ENCODE measurements around the gene PKD1. TPM values are rescaled to one million over a fixed set of nuclear protein-coding genes. Genes with fewer than 3 reads are reported as not detected.

PKD1 gene
- total RNA-seq, 2 donors from 2014 or later = 205 to 349 TPM

DNA sequence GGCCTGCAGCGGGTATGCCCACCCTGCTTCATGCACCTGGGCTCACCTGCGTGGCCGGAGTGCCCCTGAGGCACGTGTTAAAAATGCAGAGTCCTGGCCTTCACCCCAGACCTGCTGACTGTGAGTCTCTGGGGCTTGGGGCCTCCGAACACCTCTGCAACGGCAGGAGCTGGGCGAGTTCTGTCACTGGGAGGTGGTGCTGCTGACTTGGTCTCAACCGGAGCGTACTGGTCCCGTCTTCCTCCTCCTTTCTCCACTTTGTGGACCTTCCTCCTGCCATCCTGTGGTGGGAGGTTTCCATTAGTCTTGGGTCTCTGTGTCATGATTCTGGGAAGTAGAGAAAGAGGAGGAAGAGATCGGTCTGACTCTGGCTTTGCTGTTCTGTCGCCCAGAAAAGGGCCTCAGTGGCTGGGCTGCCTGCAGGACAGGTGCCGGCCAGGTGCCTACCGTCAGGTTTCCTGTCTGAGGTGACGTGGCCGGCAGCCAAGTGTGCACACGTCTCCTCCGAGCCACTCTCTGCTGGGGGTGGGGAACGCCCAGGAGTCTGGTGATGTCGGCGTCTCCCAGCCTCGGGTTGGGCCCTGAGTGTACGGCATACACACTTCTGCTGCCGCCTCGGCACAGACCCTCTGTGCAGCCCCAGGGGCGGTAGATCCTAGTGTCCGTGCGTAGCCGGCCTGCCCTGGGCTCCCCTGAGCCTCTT is 81.0 kb downstream of the PKD1 start:
- no peaks in the 10 kb centered on the region for H3K9me3 ChIP-seq
- peaks cover 0 to under 1% of the 10 kb centered on the region in 2 donors for H3K36me3 ChIP-seq
- no peak for DNase-seq (ENCODE audit: low spot score)
- 72% methylated on average over 21 of the region's 29 CpGs for WGBS
- no peaks in the 10 kb centered on the region for H3K27me3 ChIP-seq (replicated peaks; ENCODE audit: insufficient read depth)
- H3K27ac ChIP-seq = no peak overlapping the region
- TF ChIP-seq POLR2A (IDR thresholded peaks at IDR 0.05) (no peak), POLR2AphosphoS5 (IDR thresholded peaks at IDR 0.05) (no peak)
- TF ChIP-seq, protein P1, sequence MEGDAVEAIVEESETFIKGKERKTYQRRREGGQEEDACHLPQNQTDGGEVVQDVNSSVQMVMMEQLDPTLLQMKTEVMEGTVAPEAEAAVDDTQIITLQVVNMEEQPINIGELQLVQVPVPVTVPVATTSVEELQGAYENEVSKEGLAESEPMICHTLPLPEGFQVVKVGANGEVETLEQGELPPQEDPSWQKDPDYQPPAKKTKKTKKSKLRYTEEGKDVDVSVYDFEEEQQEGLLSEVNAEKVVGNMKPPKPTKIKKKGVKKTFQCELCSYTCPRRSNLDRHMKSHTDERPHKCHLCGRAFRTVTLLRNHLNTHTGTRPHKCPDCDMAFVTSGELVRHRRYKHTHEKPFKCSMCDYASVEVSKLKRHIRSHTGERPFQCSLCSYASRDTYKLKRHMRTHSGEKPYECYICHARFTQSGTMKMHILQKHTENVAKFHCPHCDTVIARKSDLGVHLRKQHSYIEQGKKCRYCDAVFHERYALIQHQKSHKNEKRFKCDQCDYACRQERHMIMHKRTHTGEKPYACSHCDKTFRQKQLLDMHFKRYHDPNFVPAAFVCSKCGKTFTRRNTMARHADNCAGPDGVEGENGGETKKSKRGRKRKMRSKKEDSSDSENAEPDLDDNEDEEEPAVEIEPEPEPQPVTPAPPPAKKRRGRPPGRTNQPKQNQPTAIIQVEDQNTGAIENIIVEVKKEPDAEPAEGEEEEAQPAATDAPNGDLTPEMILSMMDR (IDR thresholded peaks at IDR 0.05) = no peak
- H3K4me3 ChIP-seq = no peak overlapping the region
- no peaks in the 10 kb centered on the region for H3K4me1 ChIP-seq (replicated peaks)
- intact Hi-C loops (cut with DNase I) = no loop called here

DNA sequence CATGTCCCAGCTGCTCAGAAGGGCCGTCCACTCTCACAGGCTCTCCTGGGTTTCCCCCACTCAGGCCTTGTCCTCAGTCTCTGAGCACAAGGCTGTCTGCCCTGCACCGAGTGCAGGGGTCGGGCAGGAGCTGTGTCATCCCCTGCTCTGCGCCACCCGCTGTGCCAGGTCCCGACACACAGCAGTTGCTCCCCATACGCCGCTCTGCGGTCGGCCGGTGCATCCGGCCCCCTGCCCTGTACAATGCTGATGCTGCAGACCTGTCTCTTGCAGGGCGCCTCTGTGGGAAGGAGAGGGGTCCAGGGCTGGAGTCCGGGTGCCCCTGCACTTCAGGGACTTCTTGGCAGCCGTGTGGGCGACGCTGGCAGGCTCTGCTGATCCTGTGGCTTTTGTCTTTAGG is 81.8 kb downstream of the PKD1 start:
- H3K27ac ChIP-seq = no peak overlapping the region
- DNase-seq (ENCODE audit: low spot score) = no peak

DNA sequence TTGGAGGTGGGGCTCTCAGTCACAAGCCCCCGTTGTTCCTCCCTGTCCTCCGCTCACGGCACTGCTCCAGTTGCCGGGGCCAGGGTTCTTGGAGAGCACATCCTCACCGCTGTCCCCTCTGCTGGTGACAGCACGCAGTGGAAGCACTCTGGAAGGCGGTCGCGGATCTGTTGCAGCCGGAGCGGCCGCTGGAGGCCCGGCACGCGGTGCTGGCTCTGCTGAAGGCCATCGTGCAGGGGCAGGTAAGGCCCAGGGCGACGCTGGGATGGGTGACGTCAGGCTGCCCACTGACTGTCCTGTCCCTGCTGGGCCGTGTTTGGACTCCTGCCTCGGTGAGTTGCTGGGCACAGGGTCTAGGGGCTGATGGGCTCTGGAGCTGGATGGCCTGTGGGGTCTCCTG is 82.5 kb downstream of the PKD1 start:
- intact Hi-C loops (cut with DNase I) = no loop called here
- Histone ChIP-seq H3K4me3 (no peak overlapping the region), H3K4me1 (replicated peaks) (peaks cover 6% of the 10 kb centered on the region), H3K9me3 (no peaks in the 10 kb centered on the region), H3K27me3 (replicated peaks; ENCODE audit: insufficient read depth) (no peaks in the 10 kb centered on the region), H3K27ac (no peak overlapping the region), H3K36me3 (no peaks in the 10 kb centered on the region)
- TF ChIP-seq POLR2AphosphoS5 (IDR thresholded peaks at IDR 0.05) = no peak
- TF ChIP-seq POLR2A (IDR thresholded peaks at IDR 0.05) = no peak
- TF ChIP-seq, protein P1 (IDR thresholded peaks at IDR 0.05) = no peak
- DNase-seq (ENCODE audit: low spot score) = no peak
- WGBS = 86% methylated on average over 8 of the region's 21 CpGs

More for the DNA sequence above, 81.8 kb downstream of the PKD1 start:
- intact Hi-C loops (cut with DNase I) = no loop called here
- TF ChIP-seq, protein P1 (IDR thresholded peaks at IDR 0.05) = no peak
- no peak for TF ChIP-seq POLR2AphosphoS5 (IDR thresholded peaks at IDR 0.05)
- no peak for TF ChIP-seq POLR2A (IDR thresholded peaks at IDR 0.05)
- Histone ChIP-seq H3K27me3 (replicated peaks; ENCODE audit: insufficient read depth) (no peaks in the 10 kb centered on the region), H3K4me1 (replicated peaks) (no peaks in the 10 kb centered on the region), H3K4me3 (no peak overlapping the region), H3K36me3 (no peaks in the 10 kb centered on the region), H3K9me3 (no peaks in the 10 kb centered on the region)
- whole genome bisulfite sequencing = 96% methylated on average over 17 of the region's 17 CpGs

DNA sequence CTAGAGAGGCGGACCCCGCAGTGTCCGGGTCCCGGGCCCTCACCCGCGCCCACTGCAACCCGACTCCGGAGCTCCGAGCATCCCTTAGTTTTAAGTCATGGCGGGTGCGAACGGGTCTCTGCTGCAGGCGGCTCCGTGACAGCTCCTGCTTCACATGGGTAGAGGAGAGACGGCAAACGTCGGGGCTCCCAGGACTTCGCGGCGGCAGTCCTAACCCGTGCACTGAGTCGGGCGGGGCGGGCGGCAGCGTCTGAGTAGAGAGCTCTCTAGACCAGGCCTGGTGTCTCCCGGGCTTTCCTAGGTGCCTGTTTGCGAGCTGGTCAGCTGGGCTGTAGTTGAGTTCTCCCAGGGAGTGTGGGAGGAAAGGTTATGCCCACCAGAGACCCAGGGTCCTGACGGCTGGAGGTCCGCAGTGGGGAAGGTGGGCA is 87.6 kb downstream of the PKD1 start:
- TF ChIP-seq, protein P1 (IDR thresholded peaks at IDR 0.05) = no peak
- TF ChIP-seq POLR2A (IDR thresholded peaks at IDR 0.05) (no peak), POLR2AphosphoS5 (IDR thresholded peaks at IDR 0.05) (no peak)
- intact Hi-C loops (cut with DNase I) = no loop called here
- H3K9me3 ChIP-seq = no peaks in the 10 kb centered on the region
- H3K36me3 ChIP-seq = no peaks in the 10 kb centered on the region
- no peak for DNase-seq (ENCODE audit: low spot score)
- H3K27me3 ChIP-seq (replicated peaks; ENCODE audit: insufficient read depth) = no peaks in the 10 kb centered on the region
- peaks cover 9% of the 10 kb centered on the region for H3K4me1 ChIP-seq (replicated peaks)
- under 1% methylated on average over 30 of the region's 30 CpGs for WGBS
- peak overlapping the region; percentile 91 for H3K4me3 ChIP-seq
- peak overlapping the region; percentile 66 to 73 for H3K27ac ChIP-seq
